Activated CD8-positive, alpha-beta memory T cell treated with anti-CD3 and anti-CD28 coated beads, Interleukin-2, amount 50 U/mL, for 1 hour (primary cell): ENCODE measurements around the gene DDX51.

Experiments used
- DNase-seq: peaks from one replicate; pipeline ENCODE4 v3.0.0-alpha.2; 2020; ENCODE audit errors: extremely low read depth

DDX51 gene

GRCh38 chr12:132179431-132180362 lies 35.6 kb upstream of the DDX51 start:
- DNase-seq, result no peak

GRCh38 chr12:132178801-132179401 lies 34.8 kb upstream of the DDX51 start:
- DNase-seq, result no peak

GRCh38 chr12:132178316-132178715 lies 34.2 kb upstream of the DDX51 start:
- DNase-seq, result no peak

- no peak for DNase-seq
Observed at GRCh38 chr12:132176920-132177551, 32.9 kb upstream of the DDX51 start.

- DNase-seq, result no peak
Observed at GRCh38 chr12:132176385-132176919, 32.3 kb upstream of the DDX51 start.

- no peak for DNase-seq
Observed at GRCh38 chr12:132175496-132176384, 31.6 kb upstream of the DDX51 start.

- no peak for DNase-seq
Observed at GRCh38 chr12:132174839-132175490, 30.8 kb upstream of the DDX51 start.

- DNase-seq, result no peak
Observed at GRCh38 chr12:132174015-132174838, 30.1 kb upstream of the DDX51 start.

- DNase-seq, result no peak
Observed at GRCh38 chr12:132173135-132174014, 29.3 kb upstream of the DDX51 start.

- no peak for DNase-seq
Observed at GRCh38 chr12:132172619-132173018, 28.5 kb upstream of the DDX51 start.

- DNase-seq, result no peak
Observed at GRCh38 chr12:132171968-132172521, 27.9 kb upstream of the DDX51 start.

- DNase-seq, result no peak
Observed at GRCh38 chr12:132171293-132171967, 27.3 kb upstream of the DDX51 start.

- no peak for DNase-seq
Observed at GRCh38 chr12:132170637-132171292, 26.6 kb upstream of the DDX51 start.

GRCh38 chr12:132170094-132170636 lies 26.0 kb upstream of the DDX51 start:
- no peak for DNase-seq

GRCh38 chr12:132169376-132169775 lies 25.3 kb upstream of the DDX51 start:
- no peak for DNase-seq

- no peak for DNase-seq
Observed at GRCh38 chr12:132168311-132169031, 24.4 kb upstream of the DDX51 start.
